NB4 (cell line): Measurements from ENCODE around the gene TGFB2.

ENCODE experiments used
- DNase-seq: peaks from one replicate; pipeline ENCODE4 v3.0.0; 2010; ENCODE audit warnings: low read depth
- H3K4me3 ChIP-seq: one replicate; pipeline ENCODE4 v1.5.1; 2011; ENCODE audit warnings: mild to moderate bottlenecking, low read depth, low read length, moderate library complexity
- CTCF ChIP-seq: IDR thresholded peaks from one replicate; pipeline ENCODE4 v1.5.1; 2012; ENCODE audit warnings: low read depth, low read length
- MAX ChIP-seq: IDR thresholded peaks from 2 replicates; pipeline ENCODE4 v1.6.1; 2011; ENCODE audit warnings: low read depth, low read length
- MYC ChIP-seq: IDR thresholded peaks from 2 replicates; pipeline ENCODE4 v1.6.1; 2011; ENCODE audit warnings: low read depth, low read length
- POLR2A ChIP-seq: IDR thresholded peaks from 2 replicates; pipeline ENCODE4 v1.6.1; 2011; ENCODE audit warnings: mild to moderate bottlenecking; ENCODE audit not compliant: insufficient read length; ENCODE audit errors: extremely low read depth

The TGFB2 gene

GRCh38 chr1:218388591-218388990, 43.5 kb downstream of the TGFB2 start:
- DNase-seq = no peak
- TF ChIP-seq MAX = no peak
- no peak for TF ChIP-seq POLR2A
- no peak for TF ChIP-seq CTCF
- TF ChIP-seq MYC = no peak
- H3K4me3 ChIP-seq = no peak overlapping the region

- TF ChIP-seq MAX = no peak
- no peak for TF ChIP-seq POLR2A
- no peak for TF ChIP-seq MYC
- no peak for TF ChIP-seq CTCF
- DNase-seq = no peak
- no peak overlapping the region for H3K4me3 ChIP-seq
Measured at GRCh38 chr1:218390618-218391017, 45.5 kb downstream of the TGFB2 start.

- DNase-seq = no peak
- TF ChIP-seq MYC (no peak), CTCF (no peak), POLR2A (no peak), MAX (no peak)
- no peak overlapping the region for H3K4me3 ChIP-seq
Measured at GRCh38 chr1:218392780-218393179, 47.6 kb downstream of the TGFB2 start.

- no peak for DNase-seq
- no peak overlapping the region for H3K4me3 ChIP-seq
- TF ChIP-seq POLR2A = no peak
- no peak for TF ChIP-seq MYC
- TF ChIP-seq MAX = no peak
- no peak for TF ChIP-seq CTCF
Measured at GRCh38 chr1:218394416-218394815, 49.3 kb downstream of the TGFB2 start.

GRCh38 chr1:218394989-218395388, 49.9 kb downstream of the TGFB2 start:
- no peak overlapping the region for H3K4me3 ChIP-seq
- no peak for TF ChIP-seq CTCF
- no peak for TF ChIP-seq MAX
- TF ChIP-seq POLR2A = no peak
- TF ChIP-seq MYC = no peak
- DNase-seq = no peak

GRCh38 chr1:218395916-218396315, 50.8 kb downstream of the TGFB2 start:
- DNase-seq = no peak
- no peak for TF ChIP-seq POLR2A
- TF ChIP-seq CTCF = no peak

More at GRCh38 chr1:218395916-218396315, 50.8 kb downstream of the TGFB2 start:
- no peak overlapping the region for H3K4me3 ChIP-seq
